Neural progenitor cell (in vitro differentiated cells): Measurements from ENCODE around the gene TSEN34. TPM values are rescaled to one million over a fixed set of nuclear protein-coding genes. Genes with fewer than 3 reads are reported as not detected.
"Not testable (repeated sequence)": the region's sequence is repeated elsewhere in the genome, so short reads cannot be mapped to it uniquely, and the experiment has no call there.

ENCODE experiments used
- DNase-seq: peaks from one replicate; pipeline ENCODE4 v3.0.0-alpha.2; 2016; ENCODE audit warnings: low spot score
- H2AFZ ChIP-seq: fragments of 200-600 bp; sonication (generic); replicated peaks from 2 replicates; pipeline ENCODE4 v1.6.1; 2016; ENCODE audit warnings: antibody characterized with exemption
- H3F3A ChIP-seq: fragments of 200-600 bp; sonication (generic); 2 replicates; pipeline ENCODE4 v1.6.1; 2016; ENCODE audit warnings: antibody characterized with exemption, low read depth
- H3K27ac ChIP-seq: fragments of 200-600 bp; sonication (generic); 2 replicates; pipeline ENCODE4 v1.5.1; 2016; ENCODE audit warnings: mild to moderate bottlenecking
- H3K27me3 ChIP-seq: fragments of 200-600 bp; sonication (generic); 2 replicates; pipeline ENCODE4 v1.6.1; 2016; ENCODE audit warnings: mild to moderate bottlenecking, moderate library complexity
- H3K36me3 ChIP-seq: fragments of 200-600 bp; sonication (generic); 2 replicates; pipeline ENCODE4 v1.5.1; 2016
- H3K4me1 ChIP-seq: fragments of 200-600 bp; sonication (generic); 2 replicates; pipeline ENCODE4 v1.6.1; 2016; ENCODE audit warnings: mixed run types
- H3K4me2 ChIP-seq: fragments of 200-600 bp; sonication (generic); 2 replicates; pipeline ENCODE4 v1.6.1; 2016
- H3K4me3 ChIP-seq: fragments of 200-600 bp; sonication (generic); 2 replicates; pipeline ENCODE4 v1.5.1; 2016
- H3K79me2 ChIP-seq: fragments of 200-600 bp; sonication (generic); 2 replicates; pipeline ENCODE4 v1.6.1; 2016; ENCODE audit warnings: low read depth
- H3K9ac ChIP-seq: fragments of 200-600 bp; sonication (generic); 2 replicates; pipeline ENCODE4 v1.6.1; 2016
- H3K9me3 ChIP-seq: fragments of 200-600 bp; sonication (generic); 2 replicates; pipeline ENCODE4 v1.5.1; 2016; ENCODE audit warnings: low read depth
- H4K20me1 ChIP-seq: fragments of 200-600 bp; sonication (generic); 2 replicates; pipeline ENCODE4 v1.6.1; 2016; ENCODE audit warnings: low read depth
- H3K27ac Mint-ChIP-seq: 3 replicates; pipeline ENCODE4 v1.8.0; 2021; ENCODE audit warnings: mixed read lengths
- H3K27me3 Mint-ChIP-seq: 2 replicates; pipeline ENCODE4 v1.8.0; 2022; ENCODE audit warnings: low read depth, mild to moderate bottlenecking, inconsistent platforms, moderate library complexity, mixed read lengths; ENCODE audit not compliant: insufficient read depth
- H3K36me3 Mint-ChIP-seq: 3 replicates; pipeline ENCODE4 v1.8.0; 2021; ENCODE audit warnings: mixed read lengths
- H3K4me1 Mint-ChIP-seq: 3 replicates; pipeline ENCODE4 v1.8.0; 2021; ENCODE audit warnings: mixed read lengths
- H3K4me3 Mint-ChIP-seq: 3 replicates; pipeline ENCODE4 v1.8.0; 2021; ENCODE audit warnings: mild to moderate bottlenecking, moderate library complexity, mixed read lengths
- H3K9me3 Mint-ChIP-seq: 3 replicates; pipeline ENCODE4 v1.8.0; 2020; ENCODE audit warnings: mixed read lengths
- EZH2 ChIP-seq: fragments of 200-600 bp; sonication (generic); IDR thresholded peaks from 2 replicates; pipeline ENCODE4 v1.6.1; 2017; ENCODE audit warnings: antibody characterized with exemption, mild to moderate bottlenecking, moderate library complexity
- EZH2phosphoT487 ChIP-seq: fragments of 200-600 bp; sonication (generic); IDR thresholded peaks from 2 replicates; pipeline ENCODE4 v1.6.1; 2017; ENCODE audit warnings: antibody characterized with exemption
- total RNA-seq: library from RNA; depleted of rRNA; stranded (reverse); fragments of >200 nt; gene quantifications from 2 replicates; pipeline ENCODE4 v1.2.3, GENCODE V29; 2015; ENCODE audit warnings: low replicate concordance
- TF ChIP-seq, protein P1 (sequence below): fragments of 200-600 bp; sonication (generic); IDR thresholded peaks from 2 replicates; pipeline ENCODE4 v1.5.1; 2017; ENCODE audit warnings: antibody characterized with exemption, mild to moderate bottlenecking

Gene TSEN34
- total RNA-seq, 1 donor from 2014 or later: 10.3 TPM

DNA sequence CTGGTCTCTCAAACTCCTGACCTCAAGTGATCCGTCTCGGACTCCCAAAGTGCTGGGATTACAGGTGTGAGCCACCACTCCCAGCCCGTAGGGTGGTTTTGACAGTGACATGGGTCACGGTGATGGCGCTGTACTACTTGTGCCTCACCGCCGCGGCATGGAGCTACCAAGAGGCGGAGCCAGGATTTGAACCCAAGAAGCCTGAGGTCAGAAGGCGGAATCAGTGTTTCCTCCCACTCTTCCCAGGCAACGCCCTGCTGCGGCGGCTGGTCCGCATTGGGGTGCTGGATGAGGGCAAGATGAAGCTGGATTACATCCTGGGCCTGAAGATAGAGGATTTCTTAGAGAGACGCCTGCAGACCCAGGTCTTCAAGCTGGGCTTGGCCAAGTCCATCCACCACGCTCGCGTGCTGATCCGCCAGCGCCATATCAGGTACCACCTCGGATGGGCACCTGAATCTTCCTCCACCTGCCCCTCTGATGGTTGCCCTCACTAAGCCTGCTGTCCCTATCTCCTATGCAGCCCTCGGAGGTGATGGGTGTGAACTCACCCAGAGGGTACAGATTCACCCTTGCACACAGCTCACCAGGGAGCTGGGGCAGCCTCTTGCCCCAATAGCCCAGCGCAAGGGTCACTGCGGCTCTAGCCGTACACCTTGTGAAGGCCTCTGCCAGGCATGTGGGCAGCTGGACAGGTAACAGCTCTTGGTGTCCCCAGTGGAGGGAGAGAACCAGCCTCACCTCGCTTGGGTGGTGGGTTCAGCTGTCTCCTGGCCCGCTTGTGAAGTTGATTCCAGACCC is 15.1 kb downstream of the TSEN34 start:
- H3K9ac ChIP-seq: no peak overlapping the region
- H3K27ac Mint-ChIP-seq: no peak overlapping the region

DNA sequence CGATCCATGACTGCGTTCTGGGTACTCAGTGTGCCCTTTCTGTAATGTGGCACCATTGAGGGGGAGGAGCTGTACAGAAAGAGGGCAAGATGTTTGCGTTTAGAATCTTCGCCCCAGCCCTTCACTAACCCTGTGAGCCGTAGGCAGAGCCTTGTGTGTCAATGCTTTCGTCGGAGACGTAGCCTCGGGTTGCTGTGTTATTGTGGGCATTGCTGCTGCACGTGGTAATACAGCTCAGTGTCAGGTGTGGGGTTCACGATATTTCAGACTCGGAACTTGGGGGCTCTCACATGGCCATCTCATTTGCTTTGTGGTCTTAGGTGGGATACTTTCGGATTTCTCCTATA is 15.7 kb downstream of the TSEN34 start:
- H3K27me3 Mint-ChIP-seq: peaks cover 4% of the 10 kb centered on the region
- H3K27ac Mint-ChIP-seq: no peak overlapping the region
- Histone ChIP-seq H4K20me1 (peaks cover 86% of the 10 kb centered on the region), H3K9ac (no peak overlapping the region), H3K27ac (no peak overlapping the region), H3K36me3 (peaks cover 12% of the 10 kb centered on the region), H3K9me3 (no peaks in the 10 kb centered on the region), H3K4me3 (no peak overlapping the region), H3K27me3 (no peaks in the 10 kb centered on the region), H3K4me2 (no peak overlapping the region), H3K79me2 (peaks cover 52% of the 10 kb centered on the region), H2AFZ (no peak overlapping the region), H3K4me1 (peaks cover 29% of the 10 kb centered on the region), H3F3A (peaks cover 54% of the 10 kb centered on the region)
- peaks cover 33% of the 10 kb centered on the region for H3K4me1 Mint-ChIP-seq
- H3K4me3 Mint-ChIP-seq: no peak overlapping the region
- no peaks in the 10 kb centered on the region for H3K9me3 Mint-ChIP-seq
- peaks cover 35% of the 10 kb centered on the region for H3K36me3 Mint-ChIP-seq
- no peak for TF ChIP-seq EZH2
- TF ChIP-seq, protein P1, sequence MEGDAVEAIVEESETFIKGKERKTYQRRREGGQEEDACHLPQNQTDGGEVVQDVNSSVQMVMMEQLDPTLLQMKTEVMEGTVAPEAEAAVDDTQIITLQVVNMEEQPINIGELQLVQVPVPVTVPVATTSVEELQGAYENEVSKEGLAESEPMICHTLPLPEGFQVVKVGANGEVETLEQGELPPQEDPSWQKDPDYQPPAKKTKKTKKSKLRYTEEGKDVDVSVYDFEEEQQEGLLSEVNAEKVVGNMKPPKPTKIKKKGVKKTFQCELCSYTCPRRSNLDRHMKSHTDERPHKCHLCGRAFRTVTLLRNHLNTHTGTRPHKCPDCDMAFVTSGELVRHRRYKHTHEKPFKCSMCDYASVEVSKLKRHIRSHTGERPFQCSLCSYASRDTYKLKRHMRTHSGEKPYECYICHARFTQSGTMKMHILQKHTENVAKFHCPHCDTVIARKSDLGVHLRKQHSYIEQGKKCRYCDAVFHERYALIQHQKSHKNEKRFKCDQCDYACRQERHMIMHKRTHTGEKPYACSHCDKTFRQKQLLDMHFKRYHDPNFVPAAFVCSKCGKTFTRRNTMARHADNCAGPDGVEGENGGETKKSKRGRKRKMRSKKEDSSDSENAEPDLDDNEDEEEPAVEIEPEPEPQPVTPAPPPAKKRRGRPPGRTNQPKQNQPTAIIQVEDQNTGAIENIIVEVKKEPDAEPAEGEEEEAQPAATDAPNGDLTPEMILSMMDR: no peak
- no peak for TF ChIP-seq EZH2phosphoT487
- no peak for DNase-seq

More for the DNA sequence above, 15.1 kb downstream of the TSEN34 start:
- Histone ChIP-seq H3K4me1 (peaks cover 33% of the 10 kb centered on the region), H3K36me3 (peaks cover 17% of the 10 kb centered on the region), H2AFZ (no peak overlapping the region), H3K79me2 (peaks cover 58% of the 10 kb centered on the region), H3K9me3 (no peaks in the 10 kb centered on the region), H3K27ac (no peak overlapping the region), H3K27me3 (no peaks in the 10 kb centered on the region), H3K4me2 (no peak overlapping the region), H3K4me3 (no peak overlapping the region), H4K20me1 (peaks cover 92% of the 10 kb centered on the region), H3F3A (peaks cover 60% of the 10 kb centered on the region)
- DNase-seq: no peak
- Mint-ChIP-seq H3K27me3 (peaks cover 5% of the 10 kb centered on the region), H3K9me3 (no peaks in the 10 kb centered on the region), H3K36me3 (peaks cover 34% of the 10 kb centered on the region), H3K4me1 (peaks cover 36% of the 10 kb centered on the region), H3K4me3 (no peak overlapping the region)
- TF ChIP-seq, protein P1: no peak
- TF ChIP-seq EZH2phosphoT487 (no peak), EZH2 (no peak)

GRCh38 chr19:54207193-54207592 is 16.1 kb downstream of the TSEN34 start:
- H3K9ac ChIP-seq, H3K27me3 Mint-ChIP-seq, H3K27ac Mint-ChIP-seq, H3K4me3 Mint-ChIP-seq, H3K27ac ChIP-seq, H3K36me3 ChIP-seq, H2AFZ ChIP-seq, H3K4me3 ChIP-seq, H3K9me3 ChIP-seq, H3K4me2 ChIP-seq, DNase-seq, H3K9me3 Mint-ChIP-seq, H3K27me3 ChIP-seq: not testable (repeated sequence)
- Histone ChIP-seq H3K79me2 (peaks cover 48% of the 10 kb centered on the region), H4K20me1 (peaks cover 82% of the 10 kb centered on the region), H3F3A (peaks cover 51% of the 10 kb centered on the region), H3K4me1 (peaks cover 25% of the 10 kb centered on the region)
- Mint-ChIP-seq H3K36me3 (peaks cover 35% of the 10 kb centered on the region), H3K4me1 (peaks cover 29% of the 10 kb centered on the region)

GRCh38 chr19:54207676-54207982 is 16.5 kb downstream of the TSEN34 start:
- Histone ChIP-seq H3F3A (peaks cover 46% of the 10 kb centered on the region), H3K27me3 (no peaks in the 10 kb centered on the region), H3K36me3 (peaks cover 4% of the 10 kb centered on the region), H3K9ac (no peak overlapping the region), H2AFZ (no peak overlapping the region), H3K9me3 (no peaks in the 10 kb centered on the region), H4K20me1 (peaks cover 78% of the 10 kb centered on the region), H3K79me2 (peaks cover 44% of the 10 kb centered on the region), H3K27ac (no peak overlapping the region), H3K4me1 (peaks cover 21% of the 10 kb centered on the region), H3K4me2 (no peak overlapping the region), H3K4me3 (no peak overlapping the region)
- peaks cover 30% of the 10 kb centered on the region for H3K36me3 Mint-ChIP-seq
- peak overlapping the region; percentile 73 for H3K4me3 Mint-ChIP-seq
- peaks cover 4% of the 10 kb centered on the region for H3K27me3 Mint-ChIP-seq
- TF ChIP-seq EZH2: no peak
- no peak for DNase-seq
- no peak overlapping the region for H3K27ac Mint-ChIP-seq
- no peaks in the 10 kb centered on the region for H3K9me3 Mint-ChIP-seq
- peaks cover 24% of the 10 kb centered on the region for H3K4me1 Mint-ChIP-seq
